SU-DHL-6 (cell line): ENCODE data around the gene S100P.
"Not testable (repeated sequence)": the region's sequence is repeated elsewhere in the genome, so short reads cannot be mapped to it uniquely, and the experiment has no call there.

Experiments used
- CTCF ChIP-seq: fragments of 200-600 bp; sonication (generic); IDR thresholded peaks from one replicate; pipeline ENCODE4 v1.5.1; 2017; ENCODE audit warnings: antibody characterized with exemption, mild to moderate bottlenecking, low read length, moderate library complexity; ENCODE audit not compliant: insufficient read depth, poor library complexity, severe bottlenecking
- EZH2phosphoT487 ChIP-seq: fragments of 200-600 bp; sonication (generic), shearing (Covaris generic); conservative IDR thresholded peaks from 2 replicates; pipeline ENCODE4 v1.6.1; 2018; ENCODE audit warnings: mild to moderate bottlenecking, antibody characterized with exemption, low read length, moderate library complexity, mixed read lengths

DNA sequence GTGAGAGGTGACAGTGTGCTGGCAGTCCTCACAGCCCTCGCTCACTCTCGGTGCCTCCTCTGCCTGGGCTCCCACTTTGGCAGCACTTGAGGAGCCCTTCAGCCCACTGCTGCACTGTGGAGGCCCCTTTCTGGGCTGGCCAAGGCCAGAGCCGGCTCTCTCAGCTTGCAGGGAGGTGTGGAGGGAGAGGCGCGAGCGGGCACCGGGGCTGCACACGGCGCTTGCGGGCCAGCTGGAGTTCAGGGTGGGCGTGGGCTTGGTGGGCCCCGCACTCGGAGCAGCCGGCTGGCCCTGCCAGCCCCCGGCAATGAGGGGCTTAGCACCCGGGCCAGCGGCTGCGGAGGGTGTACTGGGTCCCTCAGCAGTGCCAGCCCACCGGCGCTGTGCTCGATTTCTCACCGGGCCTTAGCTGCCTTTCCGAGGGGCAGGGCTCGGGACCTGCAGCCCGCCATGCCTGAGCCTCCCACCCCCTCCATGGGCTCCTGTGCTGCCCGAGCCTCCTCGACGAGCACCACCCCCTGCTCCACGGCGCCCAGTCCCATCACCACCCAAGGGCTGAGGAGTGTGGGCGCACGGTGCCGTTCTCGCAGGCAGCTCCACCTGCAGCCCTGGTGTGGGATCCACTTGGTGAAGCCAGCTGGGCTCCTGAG, 21.0 kb upstream of the S100P start:
- TF ChIP-seq CTCF, EZH2phosphoT487: not testable (repeated sequence)
